Endodermal cell (in vitro differentiated cells): ENCODE results near the gene YPEL1. TPM values are rescaled to one million over a fixed set of nuclear protein-coding genes. Genes with fewer than 3 reads are reported as not detected.
"Not testable (repeated sequence)": the region's sequence is repeated elsewhere in the genome, so short reads cannot be mapped to it uniquely, and the experiment has no call there.

Experiments used
- DNase-seq: peaks from one replicate; pipeline ENCODE4 v3.0.0-alpha.2; 2017
- H3K27ac ChIP-seq: 2 replicates; pipeline ENCODE4 v1.5.1; 2013; ENCODE audit warnings: mild to moderate bottlenecking, low read depth, low read length, moderate library complexity
- H3K27me3 ChIP-seq: 2 replicates; pipeline ENCODE4 v1.6.1; 2013; ENCODE audit warnings: mild to moderate bottlenecking, low read length, moderate library complexity; ENCODE audit not compliant: insufficient read depth, control insufficient read depth, poor library complexity, severe bottlenecking
- H3K36me3 ChIP-seq: 2 replicates; pipeline ENCODE4 v1.7.0; 2013; ENCODE audit warnings: mild to moderate bottlenecking, low read length, moderate library complexity; ENCODE audit not compliant: control insufficient read depth, insufficient read depth
- H3K4me1 ChIP-seq: one replicate; pipeline ENCODE4 v1.7.0; 2013; ENCODE audit warnings: low read length; ENCODE audit not compliant: control insufficient read depth, insufficient read depth
- H3K4me3 ChIP-seq: 2 replicates; pipeline ENCODE4 v1.5.1; 2013; ENCODE audit warnings: mild to moderate bottlenecking, low read length, moderate library complexity
- H3K9ac ChIP-seq: 2 replicates; pipeline ENCODE4 v1.6.1; 2013; ENCODE audit warnings: mild to moderate bottlenecking, low read length, moderate library complexity; ENCODE audit not compliant: poor library complexity, severe bottlenecking; ENCODE audit errors: extremely low read depth
- H3K9me3 ChIP-seq: 2 replicates; pipeline ENCODE4 v1.6.1; 2013; ENCODE audit warnings: mild to moderate bottlenecking, low read length, moderate library complexity; ENCODE audit not compliant: control insufficient read depth
- H3K27ac Mint-ChIP-seq: 2 replicates; pipeline ENCODE4 v1.8.0; 2020; ENCODE audit warnings: mixed read lengths
- H3K27me3 Mint-ChIP-seq: 2 replicates; pipeline ENCODE4 v1.8.0; 2021; ENCODE audit warnings: mild to moderate bottlenecking, mixed read lengths; ENCODE audit not compliant: insufficient read depth
- H3K36me3 Mint-ChIP-seq: 2 replicates; pipeline ENCODE4 v1.8.0; 2020; ENCODE audit warnings: low read depth, mixed read lengths
- H3K4me1 Mint-ChIP-seq: 2 replicates; pipeline ENCODE4 v1.8.0; 2020; ENCODE audit warnings: mixed read lengths
- H3K4me3 Mint-ChIP-seq: 2 replicates; pipeline ENCODE4 v1.8.0; 2020; ENCODE audit warnings: mild to moderate bottlenecking, moderate library complexity, mixed read lengths
- H3K9me3 Mint-ChIP-seq: 2 replicates; pipeline ENCODE4 v1.8.0; 2020; ENCODE audit warnings: mild to moderate bottlenecking, mixed read lengths
- CTCF ChIP-seq: fragments of 200-600 bp; sonication (generic); conservative IDR thresholded peaks from 2 replicates; pipeline ENCODE4 v1.5.0; 2021; ENCODE audit warnings: antibody characterized with exemption, mild to moderate bottlenecking
- WGBS, 2 experiments: methylation state at CpG; one replicate each; pipeline versions ENCODE4 v1.1.5 to v1.1.7; 2013; ENCODE audit warnings: missing lambda C conversion rate in 2 of 2, mixed read lengths in 1 of 2; ENCODE audit not compliant: insufficient coverage in 1 of 2, insufficient read length in 1 of 2; 5-methylcytosine and 5-hydroxymethylcytosine counted together
- total RNA-seq, 2 donors: library from RNA; stranded (reverse); fragmentation: NEBNext Ultra II Directional in 1 of 2; extraction: Animal tissue kit (Norgen Biotek cat#: 25700) in 1 of 2; gene quantifications; 2 replicates in 1 of 2; 3 replicates in 1 of 2; pipeline ENCODE4 v1.2.1, GENCODE V29; 2021

The YPEL1 gene
- total RNA-seq, 2 donors from 2014 or later, result 13.4 to 23.4 TPM

DNA sequence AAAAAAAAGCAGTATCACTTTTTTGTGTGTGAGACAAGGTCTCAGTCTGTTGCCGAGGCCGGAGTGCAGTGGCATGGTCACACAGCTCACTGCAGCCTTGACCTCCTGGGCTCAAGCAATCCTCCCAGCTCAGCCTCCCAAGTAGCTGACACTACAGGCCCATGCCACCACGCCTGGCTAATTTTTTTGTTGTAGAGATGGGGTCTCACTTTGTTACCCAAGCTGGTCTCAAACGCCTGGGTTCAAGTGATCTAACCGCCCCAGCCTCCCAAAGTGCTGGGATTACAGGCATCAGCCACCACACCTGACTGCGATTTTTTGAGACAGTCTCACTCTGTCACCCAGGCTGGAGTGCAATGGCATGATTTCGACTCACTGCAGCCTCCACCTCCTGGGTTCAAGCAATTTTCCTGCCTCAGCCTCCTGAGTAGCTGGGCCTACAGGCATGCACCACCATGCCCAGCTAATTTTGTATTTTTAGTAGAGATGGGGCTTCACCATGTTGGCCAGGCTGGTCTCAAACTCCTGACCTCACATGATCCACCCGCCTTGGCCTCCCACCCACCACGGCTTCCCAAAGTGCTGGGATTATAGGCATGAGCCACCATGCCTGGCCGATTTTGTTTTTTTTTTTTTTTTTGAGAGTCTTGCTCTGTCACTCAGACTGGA, 15.3 kb downstream of the YPEL1 start:
- 94 to 96% methylated on average over 6 to 10 of the region's 10 CpGs for WGBS, 2 experiments

DNA sequence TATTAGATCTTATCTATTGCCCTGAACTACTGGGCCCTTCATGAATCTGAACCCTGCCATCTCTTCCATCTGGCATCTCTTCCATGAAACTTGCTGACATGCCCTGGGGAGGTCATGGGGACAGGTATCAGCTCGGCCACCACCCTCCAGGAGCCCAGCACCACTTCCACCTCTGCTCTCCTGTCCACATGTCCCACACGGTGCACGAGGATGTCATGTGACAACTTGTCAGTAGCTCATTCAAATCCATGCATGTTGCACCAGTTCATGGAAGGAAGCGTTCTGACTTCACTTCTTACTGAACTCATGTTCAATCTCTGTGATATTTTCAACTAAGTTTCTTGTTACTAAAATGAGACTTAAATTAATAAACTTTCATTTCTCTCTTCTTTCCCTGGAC, 16.6 kb downstream of the YPEL1 start:
- no peak for TF ChIP-seq CTCF
- Mint-ChIP-seq H3K4me3 (no peak overlapping the region), H3K27me3 (no peaks in the 10 kb centered on the region), H3K9me3 (no peaks in the 10 kb centered on the region), H3K27ac (no peak overlapping the region), H3K36me3 (peaks cover 7% of the 10 kb centered on the region), H3K4me1 (peaks cover 2% of the 10 kb centered on the region)
- Histone ChIP-seq H3K9me3 (no peaks in the 10 kb centered on the region), H3K4me1 (no peaks in the 10 kb centered on the region), H3K36me3 (no peaks in the 10 kb centered on the region), H3K27me3 (no peaks in the 10 kb centered on the region), H3K27ac (no peak overlapping the region), H3K9ac (no peak overlapping the region), H3K4me3 (no peak overlapping the region)
- 90 to 93% methylated on average over 4 of the region's 4 CpGs for WGBS, 2 experiments
- no peak for DNase-seq

More for the DNA sequence above, 15.3 kb downstream of the YPEL1 start:
- not testable (repeated sequence) for H3K4me1 Mint-ChIP-seq, H3K27ac ChIP-seq, H3K4me3 Mint-ChIP-seq, H3K9me3 ChIP-seq, H3K4me1 ChIP-seq, H3K4me3 ChIP-seq, H3K27me3 Mint-ChIP-seq, H3K36me3 ChIP-seq, H3K27me3 ChIP-seq, DNase-seq, H3K27ac Mint-ChIP-seq, H3K36me3 Mint-ChIP-seq, H3K9ac ChIP-seq, H3K9me3 Mint-ChIP-seq

- H3K9ac ChIP-seq, result no peak overlapping the region
- no peak overlapping the region for H3K4me3 Mint-ChIP-seq
- H3K4me3 ChIP-seq, result no peak overlapping the region
- H3K27me3 ChIP-seq, result no peaks in the 10 kb centered on the region
- no peaks in the 10 kb centered on the region for H3K4me1 ChIP-seq
- no peaks in the 10 kb centered on the region for H3K9me3 ChIP-seq
- peaks cover 4% of the 10 kb centered on the region for H3K36me3 Mint-ChIP-seq
- H3K36me3 ChIP-seq, result no peaks in the 10 kb centered on the region
- H3K27me3 Mint-ChIP-seq, result no peaks in the 10 kb centered on the region
- peaks cover 2% of the 10 kb centered on the region for H3K4me1 Mint-ChIP-seq
- DNase-seq, result no peak
- 87 to 99% methylated on average over 2 to 3 of the region's 4 CpGs for WGBS, 2 experiments
- TF ChIP-seq CTCF, result no peak
- H3K27ac Mint-ChIP-seq, result no peak overlapping the region
- no peaks in the 10 kb centered on the region for H3K9me3 Mint-ChIP-seq
- no peak overlapping the region for H3K27ac ChIP-seq
Measured at GRCh38 chr22:21718499-21718898, 17.1 kb downstream of the YPEL1 start.

DNA sequence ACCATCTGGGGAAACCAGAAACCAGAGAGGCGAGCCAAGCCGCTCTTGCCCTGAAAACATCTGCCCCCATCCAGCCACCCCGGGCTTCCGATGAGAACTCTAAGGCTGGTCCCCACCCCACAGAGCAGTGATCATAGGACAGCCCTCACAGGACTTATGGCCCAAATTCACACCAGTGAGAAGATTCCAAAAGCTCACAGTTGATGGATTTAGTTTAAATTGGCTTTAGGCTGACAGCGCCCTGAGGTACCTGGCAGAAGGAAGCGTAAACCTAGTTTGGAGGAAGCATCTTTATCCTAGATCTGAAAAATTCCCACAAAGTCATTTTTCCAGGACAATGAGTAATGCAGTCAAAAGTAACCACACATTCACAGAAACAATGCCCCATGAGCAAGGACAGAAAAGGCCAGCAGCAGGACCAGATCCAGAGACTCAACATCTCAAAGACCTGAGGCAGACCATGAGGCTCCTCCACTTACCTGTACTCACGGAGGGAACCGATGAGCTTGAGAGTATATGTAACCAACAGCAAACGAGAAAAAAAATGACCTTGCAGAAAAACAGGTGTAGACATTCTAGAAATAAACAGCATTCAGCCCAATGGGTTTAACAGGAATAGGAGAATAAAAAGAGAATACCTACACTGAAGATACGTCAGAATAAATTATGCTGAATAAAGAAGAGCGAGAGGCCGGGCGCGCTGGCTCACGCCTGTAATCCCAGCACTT, 19.0 kb downstream of the YPEL1 start:
- H3K9me3 ChIP-seq, H3K9ac ChIP-seq, H3K27ac ChIP-seq, H3K27me3 Mint-ChIP-seq, H3K36me3 Mint-ChIP-seq, H3K27ac Mint-ChIP-seq, H3K4me1 ChIP-seq, H3K36me3 ChIP-seq, DNase-seq, H3K9me3 Mint-ChIP-seq, H3K4me3 ChIP-seq, H3K4me1 Mint-ChIP-seq, H3K4me3 Mint-ChIP-seq, H3K27me3 ChIP-seq: not testable (repeated sequence)
- 96 to 98% methylated on average over 8 to 13 of the region's 15 CpGs for WGBS, 2 experiments
